Colon (tissue), 2 donors: ENCODE data around the gene EXOSC5.
"Not testable (repeated sequence)": the region's sequence is repeated elsewhere in the genome, so short reads cannot be mapped to it uniquely, and the experiment has no call there.

Source experiments
- FAIRE-seq: peaks from 2 replicates; lab custom pipeline; 2012; peaks lifted over from hg19 to GRCh38; lab: Jason Lieb, UNC
- donor health status: control.
- donor health status: control.

The EXOSC5 gene

DNA sequence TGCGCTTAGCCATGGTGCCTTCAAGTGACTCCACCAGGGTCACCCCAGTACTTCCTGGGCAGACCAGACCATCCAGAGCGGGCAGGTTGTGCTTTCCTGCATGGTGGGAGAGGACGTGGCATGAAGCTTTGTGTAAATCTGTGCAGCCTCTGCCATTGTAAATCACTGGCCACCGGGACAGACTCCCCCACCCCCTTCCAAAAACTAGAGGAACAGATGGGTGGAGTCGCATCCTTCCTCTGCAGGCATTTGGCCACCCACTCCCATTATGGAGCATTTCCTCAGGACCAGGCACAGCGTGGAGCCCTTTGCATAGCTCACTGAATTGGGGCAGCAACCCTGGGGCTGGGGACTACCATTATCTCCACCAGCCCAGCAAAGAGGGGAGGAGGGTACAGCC lies 8.6 kb upstream of the EXOSC5 start:
- no peak for FAIRE-seq

DNA sequence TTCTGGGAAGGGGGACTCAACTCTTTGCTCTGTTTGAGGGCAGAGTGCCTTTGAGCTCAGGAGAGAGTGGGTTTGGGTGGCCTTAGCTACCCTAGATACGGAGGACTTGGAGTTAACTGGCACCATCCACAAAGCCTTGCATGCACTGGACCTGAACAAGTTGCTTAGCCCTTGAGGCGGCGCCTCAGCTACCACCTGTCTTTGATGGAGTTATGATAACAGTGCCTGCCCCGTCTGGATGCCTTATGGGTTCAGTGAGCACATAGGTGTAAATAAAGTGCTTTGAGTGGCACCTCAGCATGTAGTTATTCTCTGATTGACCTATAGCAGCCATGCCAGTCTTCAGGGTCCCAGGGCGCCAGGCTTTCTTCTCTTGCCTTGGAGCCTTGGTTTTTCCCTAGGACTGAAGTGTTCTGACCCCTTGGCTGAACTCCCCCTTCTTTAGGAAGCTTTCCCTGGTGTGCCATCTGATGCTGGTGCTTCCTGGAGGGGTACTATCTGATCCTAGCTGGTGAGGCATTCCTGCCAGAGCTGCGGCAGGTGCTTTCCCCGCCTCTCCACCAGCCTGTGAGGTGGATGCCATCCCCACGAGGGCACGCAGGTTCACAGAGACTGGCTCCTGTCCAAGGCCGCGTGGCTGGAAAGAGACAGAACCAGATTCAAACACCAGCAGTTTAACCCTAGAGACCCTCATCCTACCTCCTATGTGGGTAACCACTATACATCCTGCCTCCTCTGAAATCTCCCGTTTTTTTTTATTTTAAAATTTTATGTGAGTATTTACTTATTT lies 6.2 kb upstream of the EXOSC5 start:
- no peak for FAIRE-seq

- FAIRE-seq = no peak
Measured at GRCh38 chr19:41402010-41402409, 4.9 kb upstream of the EXOSC5 start.

GRCh38 chr19:41401483-41401882 lies 4.3 kb upstream of the EXOSC5 start:
- FAIRE-seq = no peak

DNA sequence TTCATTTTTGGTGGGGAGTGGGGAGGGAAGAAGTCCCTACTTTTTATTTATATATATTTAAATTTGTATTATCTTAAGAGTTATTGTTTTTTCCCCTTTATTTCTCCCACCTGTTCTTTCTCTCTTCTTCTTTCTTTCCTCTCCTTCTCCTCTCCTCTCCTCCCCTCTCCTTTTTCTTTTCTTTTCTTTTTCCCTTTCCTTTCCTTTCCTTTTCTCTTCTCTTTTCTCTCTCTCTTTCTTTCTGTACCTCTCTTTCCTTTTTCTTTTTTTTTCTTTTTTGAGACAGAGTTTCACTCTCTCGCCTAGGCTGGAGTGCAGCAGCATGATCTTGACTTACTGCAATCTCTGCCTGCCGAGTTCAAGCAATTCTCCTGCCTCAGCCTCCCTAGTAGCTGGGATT lies 2.4 kb upstream of the EXOSC5 start:
- FAIRE-seq = no peak

DNA sequence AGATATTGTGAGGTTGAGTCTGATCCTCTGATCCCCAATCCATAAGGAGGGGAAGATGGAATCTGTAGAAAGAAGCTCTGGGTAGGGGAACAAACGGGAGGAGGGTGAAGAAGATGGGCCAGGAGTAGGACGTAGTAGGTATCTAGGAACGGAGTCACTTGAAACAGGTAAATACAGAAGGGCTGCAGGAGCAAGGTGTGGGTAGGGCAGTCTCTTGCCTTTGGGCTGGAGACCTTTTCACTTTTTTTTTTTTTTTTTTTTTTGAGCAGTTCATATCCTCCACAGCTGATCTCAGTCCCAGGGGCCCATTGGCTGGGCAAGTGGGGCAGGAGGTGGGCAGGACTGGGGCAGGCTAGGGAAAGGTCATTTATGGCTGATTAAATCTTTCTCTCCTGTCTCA lies 1.9 kb upstream of the EXOSC5 start:
- no peak for FAIRE-seq

- no peak for FAIRE-seq
Measured at GRCh38 chr19:41398598-41398997, 1.4 kb upstream of the EXOSC5 start.

DNA sequence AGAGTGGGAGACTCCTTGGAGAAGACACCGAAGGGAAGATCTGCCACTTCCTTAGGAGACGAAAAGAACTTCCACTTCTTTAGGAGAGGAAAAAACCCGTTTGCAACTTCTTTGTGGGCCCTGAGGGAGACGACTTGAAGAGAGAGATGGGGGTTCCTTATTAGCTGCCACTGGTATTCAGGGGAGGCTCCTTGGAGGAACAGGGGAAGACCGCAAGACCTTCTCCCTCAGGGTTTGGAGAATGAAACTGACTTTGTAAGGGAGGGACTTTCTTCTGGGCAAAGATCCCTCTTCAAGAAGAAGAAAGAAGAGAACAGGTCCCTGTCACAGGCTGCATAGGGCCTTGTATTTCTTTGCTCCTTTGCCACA lies 875 bp upstream of the EXOSC5 start:
- FAIRE-seq = no peak

DNA sequence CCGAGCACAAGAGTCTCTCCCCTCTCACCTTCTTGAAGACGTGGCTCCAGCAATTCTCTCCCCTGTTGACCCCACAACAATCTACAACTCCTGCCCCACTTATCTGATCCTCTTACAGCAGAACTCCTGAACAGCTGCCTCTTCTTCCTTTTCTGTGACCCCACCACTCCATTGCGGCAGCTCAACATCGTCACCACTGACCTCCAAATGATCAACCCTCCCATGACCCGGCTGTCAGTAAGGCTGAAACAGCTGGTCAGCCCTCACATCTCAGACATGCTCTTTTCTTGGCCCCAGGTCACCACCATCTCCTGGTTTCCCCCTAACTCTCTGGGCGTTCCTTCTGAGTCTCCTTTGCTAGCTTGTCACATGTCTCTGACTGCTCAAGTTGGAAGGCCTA lies 1.8 kb downstream of the EXOSC5 start:
- no peak for FAIRE-seq

GRCh38 chr19:41392775-41393174 lies 4.4 kb downstream of the EXOSC5 start:
- FAIRE-seq = no peak

- FAIRE-seq = no peak
Measured at GRCh38 chr19:41391618-41392017, 5.5 kb downstream of the EXOSC5 start.

- FAIRE-seq = no peak
Measured at GRCh38 chr19:41386442-41386841, 10.7 kb downstream of the EXOSC5 start.

DNA sequence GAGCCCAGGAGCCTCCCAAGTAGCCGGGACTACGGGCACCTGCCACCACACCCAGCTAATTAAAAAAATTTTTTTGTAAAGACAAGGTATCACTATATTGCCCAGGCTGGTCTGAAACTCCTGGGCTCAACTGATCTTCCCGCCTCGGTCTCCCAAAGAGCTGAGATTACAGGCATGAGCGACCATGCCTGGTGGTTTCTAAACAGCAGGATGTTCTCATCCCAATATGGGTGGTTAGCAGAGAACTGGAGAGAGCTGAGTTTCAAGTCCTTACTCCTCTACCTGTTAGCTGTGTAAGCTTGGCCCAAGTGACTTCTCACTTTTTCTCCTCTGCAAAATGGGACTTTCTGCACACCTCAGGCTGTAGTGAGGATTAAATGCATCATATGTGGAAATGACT lies 12.8 kb downstream of the EXOSC5 start:
- no peak for FAIRE-seq

DNA sequence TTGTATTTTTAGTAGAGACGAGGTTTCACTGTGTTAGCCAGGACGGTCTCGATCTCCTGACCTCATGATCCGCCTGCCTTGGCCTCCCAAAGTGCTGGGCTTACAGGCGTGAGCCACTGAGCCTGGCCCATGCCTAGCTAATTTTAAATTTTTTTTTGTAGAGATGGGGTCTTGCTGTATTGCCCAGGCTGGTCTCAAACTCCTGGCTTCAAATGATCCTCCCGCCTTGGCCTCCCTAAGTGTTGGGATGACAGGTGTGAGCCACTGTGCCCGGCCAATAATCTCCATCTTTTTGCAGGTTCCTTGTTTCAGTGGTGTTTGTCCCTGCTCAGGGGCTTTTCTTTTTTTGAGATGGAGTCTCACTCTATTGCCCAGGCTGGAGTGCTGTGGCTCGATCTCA lies 15.6 kb downstream of the EXOSC5 start:
- FAIRE-seq = not testable (repeated sequence)

GRCh38 chr19:41377977-41378709 lies 19.0 kb downstream of the EXOSC5 start:
- no peak for FAIRE-seq

DNA sequence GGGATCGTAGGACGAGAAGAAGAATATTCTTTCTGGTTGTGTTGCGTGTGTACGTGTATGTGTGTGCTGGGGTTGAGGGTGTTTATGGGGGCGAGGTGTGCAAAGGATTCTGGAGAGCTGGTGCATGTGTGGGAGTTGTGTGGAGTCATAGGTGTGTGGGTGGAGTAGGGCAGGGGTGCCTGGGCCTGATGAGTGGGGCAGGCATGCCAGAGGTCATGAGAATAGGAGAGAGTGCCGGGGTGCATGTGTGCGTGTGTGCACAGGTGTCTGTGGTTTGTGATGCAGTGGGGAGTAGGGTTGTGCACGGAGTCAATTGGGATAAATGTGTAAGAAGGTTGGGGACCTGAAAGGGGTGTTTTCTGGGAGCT lies 20.2 kb downstream of the EXOSC5 start:
- no peak for FAIRE-seq

DNA sequence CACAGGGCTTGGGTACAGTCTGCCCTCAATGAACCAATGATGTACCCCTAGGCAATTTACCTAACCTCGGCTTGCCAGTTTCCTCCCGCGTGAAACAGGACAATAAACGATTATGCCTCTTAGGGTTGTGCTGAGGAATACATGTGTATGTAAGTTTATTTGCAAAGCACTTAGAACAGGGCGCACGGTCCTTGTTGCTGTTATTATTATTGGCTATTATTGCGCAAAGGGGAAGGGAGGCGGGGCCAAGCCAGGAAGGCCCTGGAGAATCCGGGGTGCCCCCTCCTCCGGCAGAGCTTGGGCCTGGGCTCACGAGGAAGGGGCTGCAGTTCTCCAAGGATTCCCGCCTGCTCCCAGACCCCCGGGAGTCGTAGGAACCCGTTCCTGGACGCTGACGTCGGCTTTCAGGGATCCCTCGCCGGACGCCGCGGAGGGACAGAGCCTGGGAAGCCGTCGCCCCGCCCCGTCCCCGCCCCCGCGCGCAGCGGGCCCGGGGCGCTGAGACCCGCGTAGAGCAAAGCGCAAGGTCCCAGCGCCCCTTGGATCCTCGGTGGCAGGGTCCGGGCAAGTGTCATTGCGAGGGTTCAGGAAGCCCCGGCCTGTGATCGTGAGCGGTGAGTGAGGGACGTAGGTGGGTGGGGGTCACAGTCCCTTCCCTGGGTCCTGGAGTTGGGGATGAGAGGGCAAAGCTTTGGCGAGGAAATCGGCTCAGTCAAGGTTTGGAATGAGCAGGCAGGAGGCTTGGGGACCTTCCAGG lies 20.7 kb downstream of the EXOSC5 start, which contains the start of gene TMEM91:
TMEM91 (plus strand) TSS at position 293 of the 757 bp plus-strand sequence. CDS start 1,777 bp downstream, outside the sequence.
- no peak for FAIRE-seq

GRCh38 chr19:41373993-41374392 lies 23.2 kb downstream of the EXOSC5 start:
- no peak for FAIRE-seq

DNA sequence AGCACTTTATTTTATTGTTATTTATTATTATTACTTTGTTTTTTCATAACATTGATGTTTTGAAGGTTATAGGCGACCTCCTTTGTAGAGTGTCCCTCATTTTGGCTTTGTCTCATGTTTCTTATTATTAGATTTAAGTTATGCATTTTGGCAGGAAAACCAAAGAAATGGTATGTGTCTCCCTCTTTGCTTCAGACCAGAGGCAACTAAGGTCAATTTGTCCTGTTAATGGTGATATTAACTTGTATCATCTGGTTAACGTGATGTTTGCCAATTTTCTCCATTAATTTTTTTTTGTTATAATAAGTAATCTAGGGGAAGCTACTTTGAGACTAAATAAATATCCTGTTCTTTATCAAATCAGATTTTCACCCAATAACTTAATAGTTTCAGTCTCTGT lies 24.7 kb downstream of the EXOSC5 start:
- FAIRE-seq = no peak

DNA sequence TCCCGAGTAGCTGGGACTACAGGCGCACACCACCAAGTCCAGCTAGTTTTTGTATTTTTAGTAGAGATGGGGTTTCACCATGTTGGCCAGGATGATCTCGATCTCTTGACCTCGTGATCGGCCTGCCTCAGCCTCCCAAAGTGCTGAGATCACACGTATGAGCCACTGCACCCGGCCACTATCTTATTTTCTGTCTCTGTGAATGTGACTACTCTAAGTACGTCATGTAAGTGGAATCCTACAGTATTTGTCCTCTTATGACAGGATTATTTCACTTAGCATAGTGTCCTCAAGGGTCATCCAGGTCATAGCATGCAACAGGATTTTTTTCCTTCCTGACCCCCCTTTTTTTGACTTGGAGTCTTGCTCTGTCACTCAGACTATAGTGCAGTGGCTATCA lies 25.6 kb downstream of the EXOSC5 start:
- FAIRE-seq = no peak

DNA sequence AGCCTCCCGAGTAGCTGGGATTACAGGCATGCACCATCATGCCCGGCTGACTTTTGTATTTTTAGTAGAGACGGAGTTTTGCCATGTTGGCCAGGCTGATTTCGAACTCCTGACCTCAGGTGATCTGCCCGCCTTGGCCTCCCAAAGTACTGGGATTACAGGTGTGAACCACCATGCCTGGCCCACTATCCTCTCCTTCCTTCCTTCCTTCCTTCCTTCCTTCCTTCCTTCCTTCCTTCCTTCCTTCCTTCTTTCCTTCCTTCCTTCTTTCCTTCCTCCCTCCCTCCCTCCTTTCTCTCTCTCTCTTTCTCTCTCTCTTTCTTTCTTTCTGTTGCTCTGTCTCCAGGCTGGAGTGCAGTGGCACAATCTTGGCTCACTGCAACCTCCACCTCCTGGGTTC lies 26.0 kb downstream of the EXOSC5 start:
- FAIRE-seq = not testable (repeated sequence)

DNA sequence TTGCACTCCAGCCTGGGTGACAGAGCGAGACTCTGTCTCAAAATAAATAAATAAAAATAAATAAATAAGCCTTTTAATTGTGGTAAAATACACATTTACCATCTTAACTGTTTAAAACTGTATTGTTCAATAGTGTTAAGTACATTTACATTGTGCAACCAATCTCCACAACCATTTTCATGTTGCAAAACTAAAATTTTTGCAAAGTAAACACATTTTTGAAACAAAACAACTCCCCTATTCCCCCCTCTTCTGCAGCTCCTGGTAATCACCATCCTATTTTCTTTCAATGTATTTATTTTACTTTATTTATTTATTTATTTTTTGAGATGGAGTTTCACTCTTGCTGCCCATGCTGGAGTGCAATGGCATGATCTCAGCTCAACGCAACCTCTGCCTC lies 27.4 kb downstream of the EXOSC5 start:
- no peak for FAIRE-seq

GRCh38 chr19:41367848-41368301 lies 29.3 kb downstream of the EXOSC5 start:
- FAIRE-seq = no peak
